Measurements from ENCODE around the gene PABPN1L.
"Not testable (repeated sequence)": the region's sequence is repeated elsewhere in the genome, so short reads cannot be mapped to it uniquely, and the experiment has no call there.

PABPN1L gene

DNA sequence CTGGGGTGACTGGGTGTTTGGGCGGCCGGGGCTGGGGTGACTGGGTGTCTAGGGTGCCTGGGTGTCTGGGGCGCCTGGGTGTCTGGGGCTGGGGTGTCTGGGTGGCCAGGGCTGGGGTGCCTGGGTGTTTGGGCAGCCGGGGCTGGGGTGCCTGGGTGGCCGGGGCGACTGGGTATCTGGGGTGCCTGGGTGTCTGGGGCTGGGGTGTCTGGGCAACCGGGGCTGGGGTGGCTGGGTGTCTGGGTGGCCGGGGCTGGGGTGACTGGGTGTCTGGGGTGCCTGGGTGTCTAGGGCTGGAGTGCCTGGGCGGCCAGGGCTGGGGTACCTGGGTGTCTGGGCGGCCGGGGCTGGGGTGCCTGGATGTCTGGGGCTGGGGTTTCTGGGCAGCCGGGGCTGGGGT, 41.3 kb downstream of the PABPN1L start:
- DNase-seq = no peak

DNA sequence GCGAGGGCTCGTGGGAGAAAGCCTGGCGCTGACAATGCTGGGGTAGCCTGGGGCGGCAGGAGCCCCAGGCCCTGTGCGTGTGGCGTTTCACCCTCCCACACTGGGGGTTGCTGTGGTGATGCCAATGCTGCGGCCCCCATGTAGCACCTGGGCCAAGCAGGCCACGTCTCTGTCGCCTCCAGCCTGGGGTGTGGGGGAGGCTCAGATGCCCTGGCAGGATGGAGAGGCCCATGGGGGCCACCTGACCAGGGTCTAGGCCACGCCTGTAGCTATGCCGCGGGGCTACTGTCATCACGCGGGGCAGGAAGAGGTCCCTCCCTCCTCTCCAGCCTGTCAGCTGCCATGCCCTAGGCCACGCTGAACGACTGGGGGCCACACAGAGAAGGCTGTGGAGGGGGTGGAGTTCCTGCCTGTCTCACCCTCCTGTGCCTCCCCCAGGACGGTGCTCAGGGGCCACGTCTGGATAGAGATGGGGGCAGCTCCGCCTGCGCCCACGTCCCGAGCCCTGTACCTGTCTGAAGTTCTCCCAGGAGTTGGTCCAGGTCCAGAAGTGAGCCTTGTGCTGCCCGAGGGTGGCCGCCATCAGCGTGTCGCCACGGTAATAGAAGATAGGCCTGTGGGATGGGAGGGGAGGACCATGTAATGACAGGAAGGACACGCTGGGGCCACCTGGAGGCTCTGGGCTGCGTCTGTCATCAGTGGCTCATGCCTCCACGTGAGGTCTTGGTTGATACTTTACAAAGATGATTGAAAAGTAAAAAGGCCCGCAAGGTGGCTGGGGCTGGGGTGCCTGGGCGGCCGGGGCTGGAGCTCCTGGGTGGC, 42.0 kb downstream of the PABPN1L start:
- DNase-seq = no peak

DNA sequence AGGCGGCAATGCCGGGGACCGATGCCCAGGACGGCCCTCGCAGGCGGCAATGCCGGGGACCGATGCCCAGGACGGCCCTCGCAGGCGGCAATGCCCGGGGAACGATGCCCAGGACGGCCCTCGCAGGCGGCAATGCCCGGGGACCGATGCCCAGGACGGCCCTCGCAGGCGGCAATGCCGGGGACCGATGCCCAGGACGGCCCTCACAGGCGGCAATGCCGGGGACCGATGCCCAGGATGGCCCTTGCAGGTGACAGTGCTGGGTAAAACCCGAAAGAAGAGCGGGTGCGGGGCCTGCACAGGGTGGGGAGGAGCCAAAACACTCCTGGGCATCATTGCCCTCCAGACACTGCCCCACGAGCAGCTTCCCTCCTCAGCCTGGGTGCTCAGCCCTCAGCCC, 42.8 kb downstream of the PABPN1L start:
- not testable (repeated sequence) for DNase-seq

DNA sequence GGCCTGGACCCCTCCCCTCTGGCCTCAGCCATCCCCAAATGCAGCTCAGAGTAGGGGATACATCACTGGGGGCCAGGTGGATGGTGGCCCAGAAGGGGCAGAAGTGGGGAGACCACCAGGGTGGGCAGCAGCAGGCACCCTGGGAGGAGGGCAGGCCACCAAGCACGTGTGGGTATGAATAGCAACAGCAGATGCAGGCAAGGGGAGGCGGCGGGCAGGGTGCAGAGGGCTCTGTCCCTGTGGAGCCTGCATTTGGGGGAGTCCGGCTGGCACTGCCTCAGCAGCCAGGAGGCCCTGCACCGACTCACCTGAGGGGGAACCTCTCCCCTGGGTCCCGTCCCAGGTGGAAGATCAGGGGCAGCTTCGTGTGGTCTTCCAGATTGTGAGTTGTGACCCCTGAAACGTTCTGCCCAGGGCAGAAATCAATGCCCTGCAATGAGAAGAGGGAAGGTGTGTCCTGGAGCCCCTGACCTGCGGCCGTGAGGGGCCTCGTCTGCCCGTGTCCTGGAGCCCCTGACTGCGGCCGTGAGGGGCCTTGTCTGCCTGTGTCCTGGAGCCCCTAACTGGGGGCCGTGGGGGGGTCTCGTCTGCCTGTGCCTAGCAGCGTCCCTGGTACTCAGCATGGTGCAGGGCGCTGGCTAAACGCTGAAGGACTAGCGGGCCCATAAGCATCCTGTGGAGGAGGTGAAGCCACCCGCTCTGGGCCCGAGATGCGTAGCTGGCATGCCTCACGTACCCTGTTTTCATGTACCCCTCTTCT, 44.0 kb downstream of the PABPN1L start:
- DNase-seq = no peak

DNA sequence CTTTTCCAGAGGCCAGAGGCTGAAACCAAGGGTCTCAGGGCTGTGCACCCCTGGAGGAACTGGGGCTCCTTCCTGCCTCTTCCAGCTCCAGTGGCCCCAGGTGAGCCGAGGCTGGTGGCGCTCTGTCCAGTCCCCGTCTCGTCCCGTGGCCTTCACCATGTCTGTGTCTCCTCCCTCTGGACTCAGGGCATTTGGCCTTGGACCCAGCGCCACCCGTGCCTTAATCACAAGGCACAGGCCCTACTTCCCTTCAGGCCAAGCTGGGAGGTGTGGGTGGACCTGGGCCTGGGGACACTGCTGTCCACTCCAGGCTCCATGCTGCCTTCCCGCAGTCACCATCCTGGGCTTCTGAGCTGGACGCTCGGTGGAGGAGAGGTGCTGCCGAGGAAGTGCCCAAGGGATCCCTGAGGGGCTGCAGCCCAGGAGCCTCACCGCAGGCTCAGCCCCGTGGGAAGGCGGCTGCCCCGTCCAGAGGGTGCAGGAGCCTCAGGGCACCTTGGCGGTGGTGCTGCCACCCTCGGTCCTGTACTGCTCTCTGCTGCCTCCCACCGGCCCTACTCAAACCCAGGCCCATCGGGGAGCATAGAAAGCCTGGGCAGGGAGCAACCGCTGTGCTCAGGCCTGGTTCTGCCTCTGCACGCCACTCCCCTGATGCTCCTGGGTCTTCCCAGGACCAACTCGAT, 45.2 kb downstream of the PABPN1L start:
- DNase-seq = no peak

DNA sequence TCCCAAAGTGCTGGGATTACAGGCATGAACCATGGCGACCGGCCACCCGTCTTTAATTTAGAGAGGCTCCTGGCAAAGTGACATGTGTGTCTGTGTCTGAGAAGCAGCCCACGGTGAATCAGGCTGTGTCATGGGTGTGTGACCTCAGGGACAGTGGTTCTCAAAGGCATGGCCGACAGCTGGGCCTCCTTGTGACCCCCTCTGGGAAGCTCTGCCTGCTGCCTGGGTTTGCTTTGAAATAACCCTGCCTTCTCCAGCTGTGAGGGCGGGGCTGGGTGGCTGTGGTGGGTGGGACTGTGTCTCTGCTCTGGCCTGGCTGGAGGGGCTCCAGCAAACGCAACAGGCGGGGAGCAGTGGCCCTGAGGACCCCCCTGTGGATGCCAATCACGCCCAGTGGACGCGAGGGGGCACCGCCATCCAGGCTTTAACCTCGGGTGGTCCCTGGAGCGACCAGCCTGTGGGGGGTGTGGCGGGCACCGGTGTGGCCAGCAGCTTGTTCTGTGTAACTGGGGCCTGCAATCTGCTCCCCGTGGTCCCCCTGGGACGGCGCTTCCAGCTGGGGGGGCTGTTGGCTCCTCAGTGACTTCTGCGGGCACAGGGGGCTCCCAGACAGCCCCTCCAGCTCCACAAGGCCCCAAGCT, 46.0 kb downstream of the PABPN1L start:
- no peak for DNase-seq

DNA sequence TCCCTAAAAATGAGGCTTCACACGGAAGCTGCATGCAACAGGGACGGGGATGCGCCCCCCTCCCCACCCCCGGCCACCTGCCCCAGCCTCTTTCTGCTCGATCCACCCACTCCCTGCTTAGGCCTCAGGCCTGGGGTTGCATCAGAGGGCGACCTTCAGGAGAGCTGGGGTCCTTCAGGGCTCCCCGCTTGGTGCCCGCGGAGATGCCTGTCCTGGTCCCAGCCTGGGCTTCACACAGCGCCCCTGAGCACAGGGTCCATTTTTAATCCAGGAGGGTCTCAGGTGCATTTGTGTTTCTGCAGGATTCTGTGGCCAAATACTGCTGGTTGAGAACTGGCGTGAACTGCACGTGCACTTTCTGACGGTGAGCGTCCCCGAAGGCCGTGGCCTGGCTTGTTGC, 47.3 kb downstream of the PABPN1L start:
- no peak for DNase-seq

DNA sequence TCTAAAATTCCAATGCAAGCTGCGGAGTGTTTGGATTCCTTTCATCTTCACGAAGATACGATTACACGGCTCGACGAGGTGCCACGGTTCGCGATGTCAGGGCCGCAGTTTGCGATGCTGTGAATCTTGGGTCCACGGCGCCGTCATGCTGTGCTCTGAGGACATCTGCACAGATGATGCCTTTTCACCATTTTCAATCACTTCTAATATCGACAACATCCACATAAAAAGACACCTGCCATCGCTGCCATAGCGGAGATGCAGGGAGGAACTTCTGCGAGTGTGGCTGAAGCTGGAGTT, 47.9 kb downstream of the PABPN1L start:
- no peak for DNase-seq

DNA sequence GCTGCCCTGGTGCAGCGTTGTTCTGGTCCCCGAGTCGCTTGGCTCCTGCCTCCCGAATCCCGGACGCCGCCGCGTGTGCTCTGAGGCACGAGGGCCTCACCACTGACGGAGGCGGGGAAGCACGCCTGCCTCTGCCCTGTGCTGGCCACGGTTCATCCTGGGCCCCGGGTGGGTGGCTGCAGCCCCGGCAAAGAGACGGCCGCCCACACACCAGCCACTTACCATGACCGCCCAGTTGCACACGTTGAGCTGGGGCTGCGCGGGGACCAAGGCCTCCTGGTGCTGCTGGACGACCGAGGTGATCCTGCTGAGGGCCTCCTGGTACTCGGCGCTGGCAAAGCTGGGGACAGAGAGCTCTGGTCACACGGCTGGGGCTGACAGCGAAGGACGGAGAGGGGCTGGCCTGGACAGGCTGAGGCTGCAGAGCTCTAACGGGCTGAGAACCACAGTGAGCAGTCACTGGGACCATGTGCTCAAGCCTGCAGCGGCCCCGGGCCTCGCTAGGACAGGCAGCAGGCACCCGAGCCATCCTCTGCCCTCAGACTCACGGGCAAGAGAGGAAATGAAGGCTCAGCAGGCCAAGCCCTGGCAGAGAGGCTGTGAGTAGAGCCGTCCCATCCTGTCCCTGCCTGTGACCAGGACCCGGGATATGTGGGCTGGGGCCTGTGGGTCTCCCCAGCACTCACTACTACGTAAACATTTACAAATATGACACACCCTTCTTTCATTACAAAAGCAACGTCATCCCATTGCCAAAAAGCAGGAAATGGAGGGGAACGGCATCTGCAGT, 48.5 kb downstream of the PABPN1L start:
- DNase-seq = no peak

DNA sequence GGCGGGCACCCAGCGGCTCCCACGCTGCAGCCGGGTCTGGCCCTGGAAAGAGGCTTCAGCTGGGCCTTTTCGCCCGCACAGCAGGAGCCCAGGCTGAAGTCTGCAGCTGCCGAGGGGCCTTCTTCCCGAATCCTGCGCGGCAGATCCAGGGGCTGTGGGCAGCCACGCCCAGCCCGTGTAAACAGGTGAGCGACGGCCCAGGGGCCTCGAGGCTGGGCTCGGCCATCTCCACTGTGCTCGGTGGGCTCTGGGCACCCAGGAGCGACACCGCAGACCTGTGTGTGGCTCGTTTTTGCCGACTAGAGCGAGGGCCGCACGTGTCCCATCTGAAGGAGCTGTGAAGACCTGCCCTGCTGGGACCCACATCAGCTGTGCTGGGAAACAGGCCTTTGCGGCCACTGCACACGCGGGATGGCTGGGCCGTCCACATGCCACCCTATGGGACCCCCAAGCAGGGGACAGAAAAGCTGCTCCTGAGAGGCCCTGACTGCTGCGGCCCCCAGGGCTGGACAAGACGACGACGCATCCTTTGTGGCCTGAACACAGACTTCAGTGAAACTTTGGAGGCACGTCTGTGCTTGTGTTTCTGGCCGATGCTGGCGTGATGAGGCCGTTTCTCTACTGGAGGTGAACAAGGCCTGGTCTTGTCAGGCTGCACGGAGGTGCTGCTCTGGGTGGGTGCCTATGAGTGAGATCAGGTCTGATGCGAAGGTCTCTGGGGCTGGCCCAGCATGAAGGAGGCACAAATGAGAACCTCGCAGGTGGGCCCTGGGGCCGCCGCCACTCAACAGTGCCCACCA, 49.5 kb downstream of the PABPN1L start:
- DNase-seq = no peak

DNA sequence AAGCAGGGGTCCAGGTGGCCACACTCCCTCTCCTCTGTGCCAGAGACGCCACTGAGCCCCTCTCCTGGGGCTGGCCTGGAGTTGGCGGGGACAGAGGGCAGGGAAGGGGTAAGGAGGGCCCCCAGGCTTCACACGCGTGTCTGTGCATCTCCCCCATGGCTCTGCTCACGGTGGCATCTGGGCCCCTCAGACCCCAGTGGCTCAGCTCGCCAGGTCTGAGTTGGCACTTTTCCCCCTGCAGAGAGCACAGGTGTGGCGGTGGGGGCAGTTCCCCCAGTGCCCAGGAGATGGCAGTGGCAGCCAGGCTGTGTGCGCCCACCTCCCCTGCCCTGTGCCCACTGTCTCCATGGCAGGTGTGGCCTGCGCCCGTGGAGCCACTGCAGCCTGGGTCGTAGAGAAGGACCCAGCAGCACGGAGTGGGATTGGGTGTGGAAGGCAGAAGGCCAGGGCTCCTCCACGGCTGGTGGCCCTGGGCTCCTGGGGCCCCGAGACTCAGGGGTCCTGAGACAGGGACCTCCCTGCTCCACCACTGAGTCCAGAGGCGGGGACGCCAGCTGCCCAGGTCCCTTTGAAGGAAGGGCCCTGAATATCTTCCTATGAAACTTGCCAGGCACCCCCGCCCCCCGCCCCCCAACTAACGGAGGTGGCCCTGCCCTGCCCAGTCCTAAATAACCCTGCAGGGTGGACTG, 50.4 kb downstream of the PABPN1L start:
- peak; percentile 70 for DNase-seq

DNA sequence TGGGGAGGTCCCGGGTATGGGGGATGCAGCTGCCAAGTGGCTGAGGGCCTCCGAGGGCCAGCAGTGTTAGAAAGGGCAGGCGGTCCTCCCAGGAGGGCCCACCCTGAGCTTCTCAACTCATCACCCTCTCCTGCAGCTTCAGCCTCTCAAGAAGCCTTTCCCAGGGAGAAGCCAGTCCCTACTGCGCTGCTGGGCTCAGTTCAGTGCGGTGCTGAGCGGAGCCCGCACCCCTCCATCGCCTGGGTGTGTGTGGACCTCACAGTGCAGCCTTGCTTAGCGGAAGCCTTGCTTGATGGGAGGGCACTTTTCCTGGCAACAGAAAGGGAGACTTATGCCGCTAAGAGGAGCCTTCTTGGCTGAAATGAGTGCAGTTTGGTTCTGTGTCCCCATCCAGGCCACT, 51.2 kb downstream of the PABPN1L start:
- no peak for DNase-seq

DNA sequence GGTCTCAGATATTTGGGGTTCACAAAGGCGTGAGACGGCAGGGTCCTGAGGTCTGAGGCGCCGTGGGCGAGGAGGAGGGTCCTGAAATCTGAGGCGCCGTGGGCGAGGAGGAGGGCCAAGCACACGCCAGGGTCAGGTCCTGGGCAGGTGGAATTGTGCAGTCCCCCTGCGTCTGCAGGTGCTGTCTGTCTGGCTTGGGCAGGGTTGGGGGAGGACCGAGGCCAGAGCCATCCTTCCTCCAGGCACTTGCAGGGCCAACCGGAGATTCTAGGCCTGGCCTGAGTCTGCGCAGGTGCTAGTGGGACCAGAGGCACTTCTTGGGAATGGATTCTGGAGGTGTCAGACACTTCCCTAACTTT, 52.3 kb downstream of the PABPN1L start:
- no peak for DNase-seq
